GM12873 (cell line): ENCODE results near the gene NTN1.

Source experiments
- CTCF ChIP-seq: IDR thresholded peaks from 2 replicates; pipeline ENCODE4 v1.5.1; 2012; ENCODE audit warnings: low read depth, mild to moderate bottlenecking, moderate library complexity, low read length, control low read depth; ENCODE audit not compliant: insufficient read depth; ENCODE audit errors: missing control alignments

The NTN1 gene

DNA sequence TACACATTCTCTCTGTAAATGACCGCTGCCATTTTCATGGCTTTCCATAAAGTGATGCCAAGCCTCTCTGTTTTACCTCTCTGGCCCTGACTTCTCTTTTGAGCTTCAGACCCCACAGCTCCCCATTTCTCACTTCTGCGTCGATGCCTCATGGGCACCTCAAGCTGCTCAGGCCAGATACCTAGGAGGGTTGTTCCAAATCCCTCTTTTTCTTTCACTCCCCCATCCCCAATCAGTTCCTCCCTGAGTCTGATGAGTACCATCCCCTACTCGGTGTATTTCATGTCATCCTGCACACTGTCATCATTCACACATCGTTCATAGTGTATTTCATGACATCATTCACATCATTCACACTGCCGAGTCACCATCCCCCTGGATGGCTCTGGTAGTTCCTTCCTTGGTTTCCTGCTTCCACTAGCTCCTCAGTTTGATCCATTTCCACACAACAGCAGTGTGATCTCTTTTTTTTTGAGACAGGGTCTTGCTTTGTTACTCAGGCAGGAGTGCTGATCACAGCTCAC lies 43.1 kb downstream of the NTN1 start:
- TF ChIP-seq CTCF, result no peak

DNA sequence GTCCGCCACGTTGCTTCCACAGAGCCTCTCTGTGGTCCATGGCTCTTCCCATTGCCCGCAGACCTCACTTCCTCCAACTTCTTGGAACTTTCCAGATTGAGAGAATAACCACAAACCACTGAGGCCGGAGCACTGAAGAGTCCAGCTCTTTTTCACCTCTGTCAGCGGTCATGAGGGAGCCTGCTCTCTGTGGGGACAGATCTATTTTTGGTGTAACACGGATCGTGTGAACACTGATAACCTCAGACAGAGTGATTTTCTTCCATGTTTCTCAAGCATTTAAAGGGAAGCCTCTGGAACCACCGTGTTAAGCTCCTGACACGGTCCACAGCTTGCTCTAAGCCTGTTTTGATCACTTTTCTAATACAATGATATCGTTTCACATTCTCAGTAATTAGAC lies 49.7 kb downstream of the NTN1 start:
- no peak for TF ChIP-seq CTCF

DNA sequence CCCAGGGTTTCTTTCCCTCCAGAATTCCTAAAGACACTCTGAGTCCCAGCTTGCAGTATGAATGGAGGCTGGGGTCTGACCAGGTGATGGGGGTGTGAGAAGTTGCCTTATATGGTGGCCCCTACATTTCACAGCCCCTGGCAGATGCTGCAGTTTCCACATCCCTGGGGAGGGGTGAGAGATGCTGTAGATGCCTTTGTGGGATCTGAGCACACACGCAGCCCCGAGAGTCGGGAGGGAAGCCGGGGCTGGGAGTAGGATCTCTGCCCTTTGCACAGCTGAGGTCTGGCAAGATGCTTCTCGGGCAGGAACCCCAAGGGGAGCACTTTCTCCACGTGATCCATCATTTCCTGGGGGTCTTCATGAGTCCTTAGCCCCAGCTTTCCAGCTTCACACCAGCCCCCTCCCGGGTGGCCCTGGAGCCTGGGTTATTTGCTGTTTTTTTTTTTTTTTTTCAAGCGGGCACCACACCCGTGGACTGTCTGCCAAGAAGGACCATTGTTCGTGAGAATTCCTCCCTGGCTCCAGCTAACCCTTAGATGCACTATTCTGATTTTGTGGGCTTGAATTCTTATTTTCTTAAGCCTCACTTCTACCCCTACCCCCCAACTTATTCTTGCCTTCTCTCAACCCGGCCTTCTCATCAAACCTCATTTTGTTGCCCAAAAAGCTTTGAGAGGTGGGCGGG lies 50.6 kb downstream of the NTN1 start:
- no peak for TF ChIP-seq CTCF

GRCh38 chr17:9072696-9073339 lies 51.5 kb downstream of the NTN1 start:
- TF ChIP-seq CTCF, result no peak

- TF ChIP-seq CTCF, result no peak
Measured at GRCh38 chr17:9074131-9074530, 52.8 kb downstream of the NTN1 start.

DNA sequence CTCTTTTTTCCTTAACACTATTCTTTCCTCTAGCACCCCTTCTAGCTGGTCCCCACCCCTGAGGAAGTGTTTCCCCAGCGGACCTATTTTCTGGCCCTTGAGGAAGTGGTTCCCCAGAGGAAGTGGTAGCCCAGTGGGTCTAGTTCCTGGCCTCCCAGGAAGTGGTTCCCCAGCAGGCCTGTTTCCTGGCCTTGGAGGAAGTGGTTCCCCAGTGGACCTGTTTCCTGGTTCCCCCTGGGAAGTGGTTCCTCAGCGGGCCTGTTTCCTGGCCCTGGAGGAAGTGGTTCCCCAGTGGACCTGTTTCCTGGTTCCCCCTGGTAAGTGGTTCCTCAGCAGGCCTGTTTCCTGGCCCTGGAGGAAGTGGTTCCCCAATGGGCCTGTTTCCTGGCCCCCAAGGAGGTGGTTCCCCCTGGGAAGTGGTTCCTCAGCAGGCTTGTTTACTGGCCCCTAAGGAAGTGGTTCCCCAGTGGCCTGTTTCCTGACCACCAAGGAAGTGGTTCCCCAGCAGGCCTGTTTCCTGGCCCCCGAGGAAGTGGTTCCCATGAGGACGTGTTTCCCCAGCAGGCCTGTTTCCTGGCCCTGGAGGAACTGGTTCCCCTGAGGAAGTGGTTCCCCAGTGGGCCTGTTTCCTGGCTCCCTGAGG lies 58.3 kb downstream of the NTN1 start:
- no peak for TF ChIP-seq CTCF

DNA sequence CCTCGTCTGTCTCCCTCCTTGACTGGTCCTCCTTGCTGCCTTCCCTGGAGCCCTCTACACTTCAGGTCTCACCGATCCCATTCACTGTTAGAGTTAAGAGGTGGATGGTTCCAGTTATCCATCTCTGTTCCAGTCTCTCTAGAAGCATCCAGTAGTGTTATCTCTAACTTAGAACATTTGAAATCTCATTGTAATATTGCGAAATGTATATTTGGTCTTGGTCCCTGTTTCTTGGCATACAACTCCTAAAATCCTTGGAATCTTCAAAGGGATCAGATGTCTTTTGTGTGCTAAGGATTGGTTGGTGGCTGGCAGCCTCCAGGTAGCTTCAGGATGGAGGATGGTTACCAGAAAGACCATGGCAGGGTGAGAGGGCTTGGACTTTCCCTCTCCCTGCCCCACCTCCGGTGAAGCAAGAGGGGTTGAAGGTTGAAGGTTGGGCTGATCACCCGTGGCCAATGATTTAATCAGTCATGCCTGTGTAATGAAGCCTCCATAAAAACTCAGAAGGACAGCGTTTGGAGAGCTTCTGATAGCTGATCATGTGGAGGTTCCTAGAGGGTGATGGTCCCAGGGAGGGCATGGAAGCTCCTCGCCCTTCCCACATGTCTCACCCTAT lies 59.1 kb downstream of the NTN1 start:
- TF ChIP-seq CTCF, result no peak
